Measurements from ENCODE around the gene KLHL29.

DNA sequence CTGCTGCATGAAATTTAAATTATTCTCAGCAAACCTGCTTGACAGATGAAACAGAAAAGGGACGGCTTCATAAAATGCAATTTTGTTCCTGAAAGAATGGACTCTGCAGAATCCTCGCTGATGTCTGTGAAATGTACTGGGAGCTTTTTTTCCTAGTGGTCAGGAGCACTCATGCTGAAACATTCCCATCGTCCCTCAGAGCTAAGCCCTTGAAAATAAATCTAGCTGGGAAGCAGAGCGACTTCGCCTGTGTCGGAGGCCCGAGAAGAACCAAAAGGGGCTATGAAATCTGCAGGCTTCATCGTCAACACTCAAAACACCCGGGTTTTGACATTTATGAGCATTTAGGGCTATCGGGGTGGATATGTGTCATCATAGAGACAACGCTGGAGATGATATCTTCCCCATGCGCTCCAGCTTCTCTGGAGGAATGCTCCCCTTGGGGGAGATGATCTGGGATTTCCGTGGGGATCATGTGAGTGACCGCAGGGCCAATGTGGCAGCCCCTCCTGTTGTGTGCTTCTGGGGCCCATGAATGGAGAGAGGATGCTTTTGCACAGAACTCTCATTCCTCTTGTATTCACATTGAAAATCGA, 182.3 kb downstream of the KLHL29 start:
- TF ChIP-seq RAD21 (IDR thresholded peaks at IDR 0.05; ENCODE audit: low read depth) (no peak), FOXM1 (IDR thresholded peaks at IDR 0.05; ENCODE audit: borderline replicate concordance, low read depth) (no peak), USF1 (IDR thresholded peaks at IDR 0.05) (no peak), CREB1 (IDR thresholded peaks at IDR 0.05; ENCODE audit: low read depth) (no peak), TEAD4 (IDR thresholded peaks at IDR 0.05) (no peak), TAF1 (IDR thresholded peaks at IDR 0.05; ENCODE audit: low read depth) (no peak), YY1 (IDR thresholded peaks at IDR 0.05; ENCODE audit: low read depth) (no peak), EP300 (IDR thresholded peaks at IDR 0.05; ENCODE audit: borderline replicate concordance) (no peak), CEBPB (IDR thresholded peaks at IDR 0.05) (no peak), ZBTB7A (IDR thresholded peaks at IDR 0.05; ENCODE audit: low read depth) (no peak), NFIC (IDR thresholded peaks at IDR 0.05) (no peak), EGR1 (IDR thresholded peaks at IDR 0.05) (no peak)
- TF ChIP-seq, protein P1, sequence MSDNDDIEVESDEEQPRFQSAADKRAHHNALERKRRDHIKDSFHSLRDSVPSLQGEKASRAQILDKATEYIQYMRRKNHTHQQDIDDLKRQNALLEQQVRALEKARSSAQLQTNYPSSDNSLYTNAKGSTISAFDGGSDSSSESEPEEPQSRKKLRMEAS (IDR thresholded peaks at IDR 0.05), result no peak
- TF ChIP-seq, protein P2, sequence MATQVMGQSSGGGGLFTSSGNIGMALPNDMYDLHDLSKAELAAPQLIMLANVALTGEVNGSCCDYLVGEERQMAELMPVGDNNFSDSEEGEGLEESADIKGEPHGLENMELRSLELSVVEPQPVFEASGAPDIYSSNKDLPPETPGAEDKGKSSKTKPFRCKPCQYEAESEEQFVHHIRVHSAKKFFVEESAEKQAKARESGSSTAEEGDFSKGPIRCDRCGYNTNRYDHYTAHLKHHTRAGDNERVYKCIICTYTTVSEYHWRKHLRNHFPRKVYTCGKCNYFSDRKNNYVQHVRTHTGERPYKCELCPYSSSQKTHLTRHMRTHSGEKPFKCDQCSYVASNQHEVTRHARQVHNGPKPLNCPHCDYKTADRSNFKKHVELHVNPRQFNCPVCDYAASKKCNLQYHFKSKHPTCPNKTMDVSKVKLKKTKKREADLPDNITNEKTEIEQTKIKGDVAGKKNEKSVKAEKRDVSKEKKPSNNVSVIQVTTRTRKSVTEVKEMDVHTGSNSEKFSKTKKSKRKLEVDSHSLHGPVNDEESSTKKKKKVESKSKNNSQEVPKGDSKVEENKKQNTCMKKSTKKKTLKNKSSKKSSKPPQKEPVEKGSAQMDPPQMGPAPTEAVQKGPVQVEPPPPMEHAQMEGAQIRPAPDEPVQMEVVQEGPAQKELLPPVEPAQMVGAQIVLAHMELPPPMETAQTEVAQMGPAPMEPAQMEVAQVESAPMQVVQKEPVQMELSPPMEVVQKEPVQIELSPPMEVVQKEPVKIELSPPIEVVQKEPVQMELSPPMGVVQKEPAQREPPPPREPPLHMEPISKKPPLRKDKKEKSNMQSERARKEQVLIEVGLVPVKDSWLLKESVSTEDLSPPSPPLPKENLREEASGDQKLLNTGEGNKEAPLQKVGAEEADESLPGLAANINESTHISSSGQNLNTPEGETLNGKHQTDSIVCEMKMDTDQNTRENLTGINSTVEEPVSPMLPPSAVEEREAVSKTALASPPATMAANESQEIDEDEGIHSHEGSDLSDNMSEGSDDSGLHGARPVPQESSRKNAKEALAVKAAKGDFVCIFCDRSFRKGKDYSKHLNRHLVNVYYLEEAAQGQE (IDR thresholded peaks at IDR 0.05; ENCODE audit: low read depth), result no peak

All from Ishikawa (cell line).